Loucy (cell line): ENCODE data around the gene CD52.

Experiments
- CTCF ChIP-seq: fragments of 200-600 bp; sonication (generic); conservative IDR thresholded peaks from 2 replicates; pipeline ENCODE4 v1.5.1; 2014; ENCODE audit warnings: mild to moderate bottlenecking, antibody characterized with exemption, low read length
- EZH2phosphoT487 ChIP-seq: fragments of 200-600 bp; IDR thresholded peaks from 2 replicates; pipeline ENCODE4 v1.6.1; 2018; ENCODE audit warnings: antibody characterized with exemption, mild to moderate bottlenecking, moderate library complexity, borderline replicate concordance

- TF ChIP-seq CTCF (no peak), EZH2phosphoT487 (no peak)
Measured at GRCh38 chr1:26307363-26307781, 10.4 kb upstream of the CD52 start.
